Activated CD4-positive, alpha-beta T cell treated with anti-CD3 and anti-CD28 coated beads, Interleukin-2, Interleukin-6, amounts not matched to agents 100 ng/mL and 50 ng/mL, durations not matched to agents 16 hours and 8 hours (primary cell): ENCODE data around the gene EYA4.

Experiments
- DNase-seq: peaks from one replicate; pipeline ENCODE4 v3.0.0-alpha.2; 2020

EYA4 gene

GRCh38 chr6:133297657-133298056 lies 56.5 kb downstream of the EYA4 start:
- no peak for DNase-seq

DNA sequence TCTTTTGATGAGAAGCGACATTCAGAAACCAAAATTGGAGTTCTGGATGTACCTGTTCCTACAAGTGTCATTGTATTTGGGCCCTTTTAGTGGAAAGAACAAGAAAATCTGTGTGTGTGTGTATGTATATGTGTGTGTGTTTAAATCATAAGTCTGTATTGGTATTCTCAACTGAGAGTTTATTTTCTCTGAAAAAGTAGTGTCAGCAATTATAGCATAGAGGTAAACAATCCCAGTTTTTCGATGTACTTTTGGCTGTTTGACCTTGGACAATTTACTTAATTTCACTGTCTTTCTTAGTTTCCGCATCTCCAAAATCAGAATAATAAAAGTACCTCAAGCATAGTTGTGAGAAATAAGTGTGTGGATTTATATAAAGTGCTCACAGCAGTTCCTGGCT lies 57.2 kb downstream of the EYA4 start:
- no peak for DNase-seq

- no peak for DNase-seq
These were observed 57.6 kb downstream of the EYA4 start for GRCh38 chr6:133298801-133299200.

GRCh38 chr6:133300896-133301295 lies 59.7 kb downstream of the EYA4 start:
- DNase-seq, result no peak

GRCh38 chr6:133301835-133302234 lies 60.7 kb downstream of the EYA4 start:
- no peak for DNase-seq

GRCh38 chr6:133306931-133307330 lies 65.8 kb downstream of the EYA4 start:
- no peak for DNase-seq

DNA sequence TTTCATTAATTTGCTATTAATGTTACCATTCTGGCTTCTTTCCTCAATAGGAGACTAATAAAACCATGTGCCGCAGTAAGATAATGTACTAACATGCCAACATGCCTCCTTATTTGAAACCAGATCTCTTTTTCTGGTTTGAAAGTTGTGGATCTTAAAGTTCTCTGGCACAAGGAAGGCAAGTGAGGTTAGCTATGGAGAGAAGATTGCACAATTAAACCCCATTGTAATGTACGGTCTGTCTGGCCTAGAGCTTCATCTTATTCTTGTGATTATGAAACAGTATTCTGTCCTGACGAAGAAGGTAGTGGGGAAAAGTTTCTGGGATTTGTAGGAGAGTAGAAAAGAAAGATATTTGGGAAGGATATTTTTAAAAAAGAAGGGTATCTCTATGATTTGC lies 68.4 kb downstream of the EYA4 start:
- DNase-seq, result no peak

GRCh38 chr6:133312006-133312405 lies 70.8 kb downstream of the EYA4 start:
- no peak for DNase-seq

- no peak for DNase-seq
These were observed 71.9 kb downstream of the EYA4 start for GRCh38 chr6:133313068-133313467.

DNA sequence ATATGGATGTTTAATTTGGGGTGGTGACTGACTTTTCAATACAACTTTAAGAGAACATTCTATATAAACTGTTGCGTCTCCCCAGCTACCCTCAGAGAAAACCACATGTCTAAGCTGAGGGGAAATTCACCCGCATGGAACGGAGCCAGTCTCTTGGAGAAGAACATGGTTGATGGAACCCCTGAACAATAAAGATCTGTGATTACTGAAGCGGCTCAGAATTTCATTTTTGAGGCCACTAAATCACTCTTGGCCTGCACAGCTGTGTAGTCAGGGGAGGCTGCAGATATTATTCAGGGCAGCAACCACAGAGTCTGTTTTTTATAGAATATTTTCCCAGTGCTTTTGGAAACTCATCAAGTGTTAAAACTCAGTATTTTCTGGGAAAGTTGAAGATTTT lies 73.8 kb downstream of the EYA4 start:
- DNase-seq, result no peak

DNA sequence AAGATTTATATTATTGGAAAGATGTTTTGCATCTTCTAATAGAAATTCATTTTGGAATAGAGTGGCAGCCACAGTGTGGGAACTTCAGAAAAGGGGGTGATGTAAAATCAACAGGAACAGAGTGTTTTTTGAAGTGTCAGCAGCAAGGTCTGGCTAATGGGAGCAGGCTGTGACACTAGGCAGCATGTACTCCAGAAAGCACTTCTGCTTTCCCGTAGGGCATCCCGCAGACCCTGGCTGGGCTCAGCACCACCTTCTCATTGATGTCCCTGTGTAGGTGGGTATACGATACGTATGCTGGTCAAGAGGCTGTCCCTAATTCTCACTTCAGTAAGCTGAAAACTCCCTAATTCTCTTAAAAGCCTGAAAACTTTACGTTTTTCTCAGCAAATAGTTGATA lies 74.7 kb downstream of the EYA4 start:
- DNase-seq, result no peak

- no peak for DNase-seq
These were observed 76.5 kb downstream of the EYA4 start for GRCh38 chr6:133317704-133318103.

DNA sequence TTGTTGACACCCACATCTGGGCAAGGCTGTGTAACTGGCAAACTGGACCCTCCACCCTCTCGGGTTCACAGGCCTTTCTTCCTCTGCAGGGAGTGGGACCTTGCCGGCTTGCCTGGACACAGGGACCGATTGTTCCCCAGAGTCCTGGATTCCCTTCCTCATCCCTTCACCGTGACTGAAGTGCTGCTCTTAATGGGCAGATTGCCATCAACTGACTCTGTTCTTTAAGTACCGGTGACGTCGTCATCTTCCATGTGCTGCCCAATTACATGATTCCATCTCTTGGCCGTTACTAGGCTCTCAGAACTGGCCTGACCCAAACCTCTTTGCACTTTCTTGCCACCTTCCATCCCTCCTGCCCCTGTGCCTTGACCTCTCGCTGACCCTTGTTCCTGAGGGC lies 85.4 kb downstream of the EYA4 start:
- DNase-seq, result no peak

DNA sequence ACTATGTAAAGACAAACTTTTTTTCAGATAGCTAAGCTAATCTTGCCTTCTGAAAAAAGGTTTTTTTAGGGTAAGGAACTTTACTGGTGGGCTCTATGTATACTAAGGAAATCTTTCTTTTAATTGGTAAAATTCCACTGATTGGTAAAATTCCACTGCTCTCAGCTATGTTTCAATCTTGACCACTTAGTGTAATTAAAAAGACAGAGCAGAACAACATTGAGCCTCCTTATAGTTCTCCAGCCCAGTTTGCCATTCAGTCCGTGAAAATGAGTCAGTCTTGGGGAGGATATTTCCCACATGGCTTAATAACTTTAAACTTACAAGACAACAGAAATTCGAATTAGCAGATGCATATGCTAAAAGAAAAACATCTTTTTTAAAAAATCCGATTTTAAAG lies 92.7 kb downstream of the EYA4 start:
- DNase-seq, result no peak

DNA sequence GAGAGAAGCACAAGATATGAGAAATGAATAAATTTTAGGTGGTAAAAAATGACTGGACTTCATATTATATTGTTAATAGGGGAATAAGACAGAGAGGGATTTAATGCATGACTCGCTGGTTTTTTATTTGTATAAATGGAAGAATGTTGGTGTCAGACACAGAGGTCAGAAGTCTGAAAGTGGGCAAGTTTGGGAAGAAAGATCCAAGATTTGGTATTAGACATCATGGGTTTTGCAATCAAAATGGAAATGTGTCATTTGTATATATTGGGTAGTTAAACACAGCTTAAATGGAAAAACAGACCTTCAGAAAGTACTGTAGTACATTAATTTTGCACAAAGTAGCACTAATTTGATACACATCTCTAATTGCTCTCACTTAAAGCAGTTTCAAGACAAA lies 96.2 kb downstream of the EYA4 start:
- DNase-seq, result no peak

DNA sequence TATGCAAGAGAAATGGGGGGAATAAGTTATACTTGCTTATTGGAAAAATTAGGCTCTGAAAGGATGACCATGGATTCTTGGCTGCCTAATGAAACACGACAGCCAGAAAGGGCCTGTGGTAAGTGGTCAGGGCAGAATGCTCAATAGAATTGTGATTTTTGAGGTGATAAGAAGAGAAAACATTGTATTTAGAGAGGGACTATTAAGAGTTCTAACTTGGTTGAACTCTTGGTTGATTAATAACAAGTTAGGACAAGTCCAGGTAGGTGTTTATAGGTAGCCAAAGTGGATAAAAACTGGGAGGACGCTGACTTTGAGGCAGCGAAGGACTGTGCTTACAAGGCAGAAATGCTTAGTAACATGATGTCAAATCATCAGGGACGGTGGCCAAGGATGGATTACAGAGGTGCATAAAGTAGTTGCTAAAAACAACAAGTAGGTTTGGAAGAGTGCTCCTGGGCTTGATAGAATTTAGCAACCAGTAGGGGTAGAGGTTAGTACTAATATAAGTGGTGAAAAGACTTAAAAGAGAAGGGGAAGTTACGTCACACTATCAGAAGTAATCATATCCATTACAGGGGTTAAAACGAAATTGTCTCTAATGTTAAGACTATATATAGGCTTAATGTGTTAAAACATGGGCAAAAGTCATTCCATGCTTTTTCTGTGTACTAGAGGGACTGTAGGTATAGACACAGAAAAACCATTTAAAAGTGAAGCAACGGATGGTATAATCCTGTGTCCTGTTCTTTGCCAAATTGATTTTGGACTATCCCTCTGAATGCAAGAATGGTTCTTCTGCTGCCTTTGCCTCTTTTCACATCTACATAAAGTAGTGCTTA lies 98.6 kb downstream of the EYA4 start:
- DNase-seq, result no peak

GRCh38 chr6:133340557-133340956 lies 99.4 kb downstream of the EYA4 start:
- no peak for DNase-seq

DNA sequence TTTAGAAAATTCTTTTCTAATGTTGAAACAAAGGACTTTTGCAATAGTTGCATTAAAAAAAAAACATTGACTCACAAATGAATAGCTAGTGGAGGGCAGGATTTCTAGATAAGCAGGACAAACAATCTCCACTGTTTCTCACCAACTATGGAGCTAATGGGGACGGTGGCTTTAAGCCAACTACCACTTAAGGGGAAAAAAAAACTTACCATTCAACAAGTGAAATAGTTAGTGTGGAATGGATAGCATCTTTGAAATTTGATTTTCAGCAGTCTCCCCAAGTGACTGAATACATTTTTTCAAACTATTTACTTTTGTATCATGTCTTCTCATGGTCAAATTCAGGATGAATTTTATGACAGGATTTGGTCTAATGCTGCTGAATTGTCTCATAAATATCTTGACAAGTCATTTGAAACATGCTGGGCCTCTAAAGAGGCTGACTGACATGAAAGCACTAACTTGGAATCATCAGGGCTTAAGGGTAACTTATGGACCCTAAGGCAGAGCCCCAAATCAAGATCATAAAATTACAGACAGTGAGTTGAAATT lies 100.5 kb downstream of the EYA4 start:
- no peak for DNase-seq

- DNase-seq, result no peak
These were observed 102.1 kb downstream of the EYA4 start for GRCh38 chr6:133343220-133343619.

GRCh38 chr6:133348846-133349245 lies 107.7 kb downstream of the EYA4 start:
- DNase-seq, result no peak

DNA sequence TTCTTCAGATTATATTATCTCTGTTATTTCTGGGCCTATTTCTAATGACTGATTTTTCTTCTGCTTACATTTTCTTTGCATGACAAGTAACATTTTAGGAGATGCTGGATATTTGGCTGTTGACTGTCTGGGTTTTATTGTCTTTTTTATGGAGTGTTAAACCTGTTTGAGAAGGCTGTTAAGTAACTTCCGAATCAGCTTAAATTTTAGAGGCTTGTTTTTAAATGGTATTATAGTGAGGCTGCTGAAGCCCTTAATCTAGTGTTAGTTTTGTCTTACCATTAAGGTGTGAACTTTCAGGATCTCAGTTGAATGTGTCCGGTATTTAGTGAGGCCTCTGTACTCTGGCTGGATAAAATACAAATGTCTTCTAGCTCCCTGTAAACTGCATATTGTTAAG lies 109.8 kb downstream of the EYA4 start:
- DNase-seq, result no peak

GRCh38 chr6:133352046-133352445 lies 110.9 kb downstream of the EYA4 start:
- no peak for DNase-seq

DNA sequence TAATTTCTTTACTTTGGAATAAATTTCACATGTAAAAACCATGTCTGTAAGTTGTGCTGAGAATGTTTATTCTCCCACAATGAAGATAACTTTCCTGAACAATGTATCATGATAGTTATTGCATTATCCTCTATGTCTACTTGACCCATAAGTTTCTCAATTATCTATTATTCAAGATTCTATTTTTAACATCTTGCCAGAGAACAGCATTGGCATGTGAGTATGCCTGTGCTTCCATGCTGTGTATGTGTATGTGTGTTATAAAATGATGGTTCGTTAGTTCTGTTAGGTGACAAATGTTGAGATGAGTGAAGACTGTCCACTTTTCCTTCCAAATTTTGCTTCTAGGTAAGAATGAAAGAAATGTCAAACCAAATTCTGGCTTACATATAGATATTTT lies 111.9 kb downstream of the EYA4 start:
- no peak for DNase-seq

- DNase-seq, result no peak
These were observed 114.8 kb downstream of the EYA4 start for GRCh38 chr6:133355922-133356321.

DNA sequence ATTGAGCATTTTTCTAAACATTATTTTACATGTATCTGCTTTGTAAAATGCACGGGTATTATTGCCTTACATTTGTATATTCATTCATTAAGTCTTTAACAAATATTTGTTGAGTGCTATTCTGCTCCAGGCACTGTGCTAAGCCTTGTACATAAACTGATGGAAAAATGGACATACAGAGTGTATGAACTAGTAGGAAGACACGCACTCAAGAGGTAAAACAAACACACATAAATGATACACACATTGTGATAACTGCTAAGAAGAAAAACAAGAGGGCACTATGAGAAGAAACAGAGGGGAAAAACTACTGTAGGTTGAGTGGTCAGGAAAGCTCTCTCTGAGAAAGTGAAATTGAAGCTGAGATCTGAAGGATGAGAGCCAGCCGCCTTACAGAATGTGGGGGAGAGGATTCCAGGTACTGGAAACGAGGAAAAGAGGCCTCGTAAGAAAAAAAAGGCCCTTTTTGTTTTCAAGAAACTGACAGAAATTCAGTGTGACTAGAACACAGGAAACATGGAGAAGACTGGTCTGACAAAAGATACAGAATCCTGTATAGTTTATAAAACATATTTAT lies 117.5 kb downstream of the EYA4 start:
- no peak for DNase-seq
